K562 (cell line): ENCODE results near the gene MAPK8IP1. TPM values are rescaled to one million over a fixed set of nuclear protein-coding genes. Genes with fewer than 3 reads are reported as not detected.

Source experiments
- AFF1 ChIP-seq, 2 experiments: fragments of 450-650 bp; IDR thresholded peaks; 2 replicates each; pipeline ENCODE4 v1.6.1; 2018; ENCODE audit warnings: mild to moderate bottlenecking in 2 of 2, low read depth in 1 of 2; ENCODE audit not compliant: partially characterized antibody in 2 of 2
- E2F1 ChIP-seq: sonication (generic); formaldehyde crosslinking; IDR thresholded peaks from 2 replicates; pipeline ENCODE4 v1.8.1; 2023; ENCODE audit warnings: mild to moderate bottlenecking, missing genetic modification reagents, moderate library complexity
- EGR1 ChIP-seq: fragments of 450-650 bp; conservative IDR thresholded peaks from 2 replicates; pipeline ENCODE4 v1.6.1; 2017; ENCODE audit warnings: mild to moderate bottlenecking
- ETS2 ChIP-seq: IDR thresholded peaks from 2 replicates; pipeline ENCODE4 v1.6.1; 2016; ENCODE audit warnings: borderline replicate concordance, missing genetic modification characterization, mild to moderate bottlenecking, moderate library complexity, missing compliant biosample characterization; ENCODE audit not compliant: poor library complexity, severe bottlenecking
- HEY1 ChIP-seq: fragments of 250-450 bp; sonication (Bioruptor Pico); IDR thresholded peaks from 2 replicates; pipeline ENCODE4 v1.5.0; 2020; ENCODE audit warnings: mild to moderate bottlenecking, moderate library complexity, borderline replicate concordance
- HSF4 ChIP-seq: fragments of 250-450 bp; sonication (Bioruptor Pico); IDR thresholded peaks from 2 replicates; pipeline ENCODE4 v2.1.2; 2022; ENCODE audit warnings: mild to moderate bottlenecking, moderate library complexity, borderline replicate concordance
- MECOM ChIP-seq: fragments of 250-450 bp; sonication (Bioruptor Pico); IDR thresholded peaks from 2 replicates; pipeline ENCODE4 v1.8.0; 2022; ENCODE audit warnings: inconsistent platforms
- MEF2A ChIP-seq: IDR thresholded peaks from 2 replicates; pipeline ENCODE4 v1.6.1; 2011; ENCODE audit warnings: low read depth, mild to moderate bottlenecking, low read length, moderate library complexity; ENCODE audit not compliant: control insufficient read depth
- NKRF ChIP-seq: fragments of 450-650 bp; IDR thresholded peaks from 2 replicates; pipeline ENCODE4 v1.6.1; 2016; ENCODE audit warnings: borderline replicate concordance
- STAG1 ChIP-seq: sonication (generic); formaldehyde crosslinking; IDR thresholded peaks from 2 replicates; pipeline ENCODE4 v1.5.0; 2020; ENCODE audit warnings: missing genetic modification reagents, borderline replicate concordance
- ZBTB2 ChIP-seq: fragments of 450-650 bp; IDR thresholded peaks from 2 replicates; pipeline ENCODE4 v1.6.1; 2016; ENCODE audit warnings: antibody characterized with exemption
- ZBTB26 ChIP-seq: fragments of 450-650 bp; formaldehyde crosslinking; IDR thresholded peaks from 2 replicates; pipeline ENCODE4 v1.4.0; 2022; ENCODE audit warnings: missing genetic modification characterization
- ZFP1 ChIP-seq: fragments of 450-650 bp; formaldehyde crosslinking; IDR thresholded peaks from 2 replicates; pipeline ENCODE4 v1.4.0; 2020; ENCODE audit warnings: mild to moderate bottlenecking, mixed read lengths
- ZNF311 ChIP-seq: fragments of 250-450 bp; sonication (Bioruptor Pico); IDR thresholded peaks from 2 replicates; pipeline ENCODE4 v1.4.0; 2020; ENCODE audit warnings: mild to moderate bottlenecking, moderate library complexity
- polyA plus RNA-seq, 8 experiments: library from polyadenylated mRNA; depleted of rRNA in 4 of 8; stranded (reverse) in 5 of 8; unstranded in 3 of 8; fragments of >200 nt; fragmentation: Nextera tagmentation in 2 of 8; fragmentation: Illumina TruSeq in 1 of 8; extraction: Ambion mirVana in 2 of 8; extraction: Trizol in 1 of 8; gene quantifications; 2 replicates each; pipeline versions ENCODE4 v1.2.1 to v1.2.3, GENCODE V29; 2011 to 2014; ENCODE audit warnings: inconsistent platforms in 1 of 8, missing spikeins in 1 of 8
- total RNA-seq, 7 experiments: library from RNA; depleted of rRNA in 6 of 7; stranded (reverse); fragments of >200 nt in 6 of 7; fragmentation: Illumina TruSeq in 2 of 7; extraction: Trizol in 2 of 7; gene quantifications; 2 replicates each; pipeline versions ENCODE4 v1.2.1 to v1.2.3, GENCODE V29; 2011 to 2021; ENCODE audit warnings: low replicate concordance in 1 of 7

Gene MAPK8IP1
- total and polyA plus RNA-seq, 9 of the 15 experiments (the other 6 are each of a cell fraction or from before 2014, with no cell fraction given): 0.13 to 6.9 (median 2.5) TPM

- TF ChIP-seq ETS2 (tag): no peak
- TF ChIP-seq MEF2A: no peak
- no peak for TF ChIP-seq AFF1 (IDR thresholded peaks at IDR 0.05; ENCODE audit: low read depth in 1 of 2, partially characterized antibody in 2 of 2)
- no peak for TF ChIP-seq HEY1 (CRISPR knock-in tag)
- no peak for TF ChIP-seq NKRF
- no peak for TF ChIP-seq E2F1 (CRISPR knock-in tag)
- TF ChIP-seq ZBTB26 (CRISPR knock-in tag): no peak
- no peak for TF ChIP-seq STAG1 (CRISPR knock-in tag)
- no peak for TF ChIP-seq MECOM (CRISPR knock-in tag)
- no peak for TF ChIP-seq ZBTB2
- TF ChIP-seq ZFP1: no peak
- no peak for TF ChIP-seq HSF4 (CRISPR knock-in tag)
- no peak for TF ChIP-seq ZNF311
- TF ChIP-seq EGR1: no peak
These were observed 62.9 kb downstream of the MAPK8IP1 start (continued) for GRCh38 chr11:45948356-45948755.
